Neural progenitor cell (in vitro differentiated cells): ENCODE measurements around the gene F13B. TPM values are rescaled to one million over a fixed set of nuclear protein-coding genes. Genes with fewer than 3 reads are reported as not detected.
"Not testable (repeated sequence)": the region's sequence is repeated elsewhere in the genome, so short reads cannot be mapped to it uniquely, and the experiment has no call there.

Experiments
- DNase-seq: peaks from one replicate; pipeline ENCODE4 v3.0.0-alpha.2; 2016; ENCODE audit warnings: low spot score
- H2AFZ ChIP-seq: fragments of 200-600 bp; sonication (generic); replicated peaks from 2 replicates; pipeline ENCODE4 v1.6.1; 2016; ENCODE audit warnings: antibody characterized with exemption
- H3F3A ChIP-seq: fragments of 200-600 bp; sonication (generic); 2 replicates; pipeline ENCODE4 v1.6.1; 2016; ENCODE audit warnings: antibody characterized with exemption, low read depth
- H3K27ac ChIP-seq: fragments of 200-600 bp; sonication (generic); 2 replicates; pipeline ENCODE4 v1.5.1; 2016; ENCODE audit warnings: mild to moderate bottlenecking
- H3K27me3 ChIP-seq: fragments of 200-600 bp; sonication (generic); 2 replicates; pipeline ENCODE4 v1.6.1; 2016; ENCODE audit warnings: mild to moderate bottlenecking, moderate library complexity
- H3K36me3 ChIP-seq: fragments of 200-600 bp; sonication (generic); 2 replicates; pipeline ENCODE4 v1.5.1; 2016
- H3K4me1 ChIP-seq: fragments of 200-600 bp; sonication (generic); 2 replicates; pipeline ENCODE4 v1.6.1; 2016; ENCODE audit warnings: mixed run types
- H3K4me2 ChIP-seq: fragments of 200-600 bp; sonication (generic); 2 replicates; pipeline ENCODE4 v1.6.1; 2016
- H3K4me3 ChIP-seq: fragments of 200-600 bp; sonication (generic); 2 replicates; pipeline ENCODE4 v1.5.1; 2016
- H3K79me2 ChIP-seq: fragments of 200-600 bp; sonication (generic); 2 replicates; pipeline ENCODE4 v1.6.1; 2016; ENCODE audit warnings: low read depth
- H3K9ac ChIP-seq: fragments of 200-600 bp; sonication (generic); 2 replicates; pipeline ENCODE4 v1.6.1; 2016
- H3K9me3 ChIP-seq: fragments of 200-600 bp; sonication (generic); 2 replicates; pipeline ENCODE4 v1.5.1; 2016; ENCODE audit warnings: low read depth
- H4K20me1 ChIP-seq: fragments of 200-600 bp; sonication (generic); 2 replicates; pipeline ENCODE4 v1.6.1; 2016; ENCODE audit warnings: low read depth
- H3K27ac Mint-ChIP-seq: 3 replicates; pipeline ENCODE4 v1.8.0; 2021; ENCODE audit warnings: mixed read lengths
- H3K27me3 Mint-ChIP-seq: 2 replicates; pipeline ENCODE4 v1.8.0; 2022; ENCODE audit warnings: low read depth, mild to moderate bottlenecking, inconsistent platforms, moderate library complexity, mixed read lengths; ENCODE audit not compliant: insufficient read depth
- H3K36me3 Mint-ChIP-seq: 3 replicates; pipeline ENCODE4 v1.8.0; 2021; ENCODE audit warnings: mixed read lengths
- H3K4me1 Mint-ChIP-seq: 3 replicates; pipeline ENCODE4 v1.8.0; 2021; ENCODE audit warnings: mixed read lengths
- H3K4me3 Mint-ChIP-seq: 3 replicates; pipeline ENCODE4 v1.8.0; 2021; ENCODE audit warnings: mild to moderate bottlenecking, moderate library complexity, mixed read lengths
- H3K9me3 Mint-ChIP-seq: 3 replicates; pipeline ENCODE4 v1.8.0; 2020; ENCODE audit warnings: mixed read lengths
- CTCF ChIP-seq: fragments of 200-600 bp; sonication (generic); IDR thresholded peaks from 2 replicates; pipeline ENCODE4 v1.5.1; 2017; ENCODE audit warnings: antibody characterized with exemption, mild to moderate bottlenecking
- EZH2 ChIP-seq: fragments of 200-600 bp; sonication (generic); IDR thresholded peaks from 2 replicates; pipeline ENCODE4 v1.6.1; 2017; ENCODE audit warnings: antibody characterized with exemption, mild to moderate bottlenecking, moderate library complexity
- EZH2phosphoT487 ChIP-seq: fragments of 200-600 bp; sonication (generic); IDR thresholded peaks from 2 replicates; pipeline ENCODE4 v1.6.1; 2017; ENCODE audit warnings: antibody characterized with exemption
- total RNA-seq: library from RNA; depleted of rRNA; stranded (reverse); fragments of >200 nt; gene quantifications from 2 replicates; pipeline ENCODE4 v1.2.3, GENCODE V29; 2015; ENCODE audit warnings: low replicate concordance

The F13B gene
- total RNA-seq, 1 donor from 2014 or later, result not detected

DNA sequence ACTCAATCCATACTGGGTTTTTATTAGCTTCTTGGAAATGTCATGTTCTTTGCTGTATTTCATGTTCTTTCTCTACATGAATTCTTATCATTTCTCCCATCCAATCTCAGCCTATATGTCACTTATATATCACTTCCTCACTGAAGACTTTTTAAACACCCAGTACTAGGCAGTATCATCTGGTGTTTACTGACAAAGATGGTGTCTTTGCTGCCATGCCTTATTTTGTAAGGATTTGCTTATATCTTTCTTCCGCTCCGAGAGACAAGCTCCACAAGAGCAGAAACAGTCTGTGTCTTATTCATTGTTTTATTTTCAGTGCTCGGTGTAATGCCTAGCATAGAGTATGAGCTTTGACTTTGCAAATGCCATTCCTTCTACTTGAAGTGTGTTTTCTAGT lies 30.2 kb downstream of the F13B start:
- H3K9me3 ChIP-seq, result no peaks in the 10 kb centered on the region
- H3K9me3 Mint-ChIP-seq, result no peaks in the 10 kb centered on the region
- no peaks in the 10 kb centered on the region for H3K27me3 Mint-ChIP-seq
- H3K27ac Mint-ChIP-seq, result no peak overlapping the region
- DNase-seq, result no peak
- H4K20me1 ChIP-seq, result no peaks in the 10 kb centered on the region
- H3K79me2 ChIP-seq, result no peaks in the 10 kb centered on the region
- no peaks in the 10 kb centered on the region for H3F3A ChIP-seq
- no peak for TF ChIP-seq EZH2
- no peak for TF ChIP-seq EZH2phosphoT487
- no peak for TF ChIP-seq CTCF
- no peak overlapping the region for H3K9ac ChIP-seq
- H3K36me3 ChIP-seq, result no peaks in the 10 kb centered on the region
- no peak overlapping the region for H2AFZ ChIP-seq
- H3K27ac ChIP-seq, result no peak overlapping the region
- H3K4me1 ChIP-seq, result no peaks in the 10 kb centered on the region
- H3K4me1 Mint-ChIP-seq, result no peaks in the 10 kb centered on the region
- H3K4me3 ChIP-seq, result no peak overlapping the region
- H3K4me2 ChIP-seq, result no peak overlapping the region
- no peaks in the 10 kb centered on the region for H3K36me3 Mint-ChIP-seq
- H3K4me3 Mint-ChIP-seq, result no peak overlapping the region
- no peaks in the 10 kb centered on the region for H3K27me3 ChIP-seq

- H2AFZ ChIP-seq, result not testable (repeated sequence)
Measured at GRCh38 chr1:197034631-197035339, 32.3 kb downstream of the F13B start.

DNA sequence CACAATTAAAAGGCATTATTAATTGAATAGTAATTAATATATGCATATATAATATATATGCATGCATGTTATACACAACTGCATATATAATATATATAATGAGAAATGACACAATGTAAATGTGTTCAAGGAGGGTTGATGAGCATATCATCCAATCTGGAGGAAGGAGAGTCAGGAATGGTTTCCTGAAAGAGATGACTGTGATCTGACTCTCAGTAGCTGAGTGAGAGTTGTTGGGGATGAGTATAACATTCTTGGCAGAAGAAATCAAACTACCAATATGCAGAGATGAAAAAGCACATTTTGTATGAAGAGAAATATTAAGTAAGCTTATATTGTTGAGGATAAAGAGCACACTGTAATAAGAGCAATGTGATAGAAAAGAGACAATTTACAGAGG lies 37.3 kb downstream of the F13B start:
- Mint-ChIP-seq H3K36me3 (no peaks in the 10 kb centered on the region), H3K27me3 (no peaks in the 10 kb centered on the region), H3K4me1 (no peaks in the 10 kb centered on the region), H3K27ac (no peak overlapping the region), H3K9me3 (no peaks in the 10 kb centered on the region), H3K4me3 (no peak overlapping the region)
- H2AFZ ChIP-seq, result no peak overlapping the region
- H3K4me3 ChIP-seq, result no peak overlapping the region
- no peaks in the 10 kb centered on the region for H3F3A ChIP-seq
- H3K9ac ChIP-seq, result no peak overlapping the region
- H3K36me3 ChIP-seq, result no peaks in the 10 kb centered on the region
- TF ChIP-seq EZH2 (no peak), CTCF (no peak)
- H4K20me1 ChIP-seq, result no peaks in the 10 kb centered on the region
- H3K9me3 ChIP-seq, result no peaks in the 10 kb centered on the region
- H3K4me1 ChIP-seq, result no peaks in the 10 kb centered on the region
- no peaks in the 10 kb centered on the region for H3K79me2 ChIP-seq
- no peak for DNase-seq
- H3K4me2 ChIP-seq, result no peak overlapping the region
- no peak overlapping the region for H3K27ac ChIP-seq
- no peaks in the 10 kb centered on the region for H3K27me3 ChIP-seq

More at GRCh38 chr1:197034631-197035339, 32.3 kb downstream of the F13B start:
- not testable (repeated sequence) for H3F3A ChIP-seq, H3K36me3 ChIP-seq, H3K27me3 Mint-ChIP-seq, H3K9me3 Mint-ChIP-seq, H3K4me3 ChIP-seq, DNase-seq, H3K27ac ChIP-seq, H3K9me3 ChIP-seq, H3K9ac ChIP-seq, H3K4me1 ChIP-seq, H3K4me3 Mint-ChIP-seq, H3K27me3 ChIP-seq, H3K79me2 ChIP-seq, H3K27ac Mint-ChIP-seq, H3K4me1 Mint-ChIP-seq, H3K36me3 Mint-ChIP-seq, H4K20me1 ChIP-seq, H3K4me2 ChIP-seq

DNA sequence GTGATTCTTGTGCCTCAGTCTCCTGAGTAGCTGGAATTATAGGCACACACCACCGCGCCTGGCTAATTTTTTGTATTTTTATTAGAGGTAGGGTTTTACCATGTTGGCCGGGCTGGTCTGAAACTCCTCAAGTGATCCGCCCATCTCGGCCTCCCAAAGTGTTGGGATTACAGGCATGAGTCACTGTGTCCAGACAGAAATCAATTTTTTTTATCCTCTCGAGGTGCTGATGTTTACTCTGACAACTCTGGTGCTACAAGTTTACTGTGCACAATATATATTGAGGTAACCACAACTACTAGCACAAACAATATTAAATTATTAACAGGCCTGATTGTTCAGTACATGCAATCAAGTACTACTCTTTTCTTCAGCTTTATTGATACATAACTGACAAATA lies 39.7 kb downstream of the F13B start:
- no peak overlapping the region for H2AFZ ChIP-seq
- no peak overlapping the region for H3K27ac Mint-ChIP-seq
- no peaks in the 10 kb centered on the region for H3K4me1 Mint-ChIP-seq
- H3K9me3 Mint-ChIP-seq, result no peaks in the 10 kb centered on the region
- no peaks in the 10 kb centered on the region for H3K9me3 ChIP-seq
- no peak overlapping the region for H3K4me3 ChIP-seq
- no peaks in the 10 kb centered on the region for H3K79me2 ChIP-seq
- H3K4me2 ChIP-seq, result no peak overlapping the region
- no peaks in the 10 kb centered on the region for H3F3A ChIP-seq
- no peaks in the 10 kb centered on the region for H3K36me3 Mint-ChIP-seq
- H3K9ac ChIP-seq, result no peak overlapping the region
- H3K27me3 ChIP-seq, result no peaks in the 10 kb centered on the region
- no peak overlapping the region for H3K27ac ChIP-seq
- no peaks in the 10 kb centered on the region for H4K20me1 ChIP-seq
- TF ChIP-seq EZH2phosphoT487 (no peak), EZH2 (no peak), CTCF (no peak)
- no peak for DNase-seq
- no peaks in the 10 kb centered on the region for H3K27me3 Mint-ChIP-seq
- no peaks in the 10 kb centered on the region for H3K36me3 ChIP-seq
- no peak overlapping the region for H3K4me3 Mint-ChIP-seq
- no peaks in the 10 kb centered on the region for H3K4me1 ChIP-seq
